Measurements from ENCODE around the gene TAF4.

- TF ChIP-seq CTCF (IDR thresholded peaks at IDR 0.05): no peak
- no peak for TF ChIP-seq POLR2A (IDR thresholded peaks at IDR 0.05)
Observed at GRCh38 chr20:61940491-61940890, 125.2 kb downstream of the TAF4 start.
